Activated CD4-positive, alpha-beta T cell treated with anti-CD3 and anti-CD28 coated beads, Interleukin-2, Interleukin-4, amounts not matched to agents 100 ng/mL and 50 ng/mL, durations not matched to agents 16 hours and 8 hours (primary cell): ENCODE data around the gene PLA2R1.
"Not testable (repeated sequence)": the region's sequence is repeated elsewhere in the genome, so short reads cannot be mapped to it uniquely, and the experiment has no call there.

Experiments
- DNase-seq: peaks from one replicate; pipeline ENCODE4 v3.0.0-alpha.2; 2020; ENCODE audit warnings: low spot score

Gene PLA2R1

DNA sequence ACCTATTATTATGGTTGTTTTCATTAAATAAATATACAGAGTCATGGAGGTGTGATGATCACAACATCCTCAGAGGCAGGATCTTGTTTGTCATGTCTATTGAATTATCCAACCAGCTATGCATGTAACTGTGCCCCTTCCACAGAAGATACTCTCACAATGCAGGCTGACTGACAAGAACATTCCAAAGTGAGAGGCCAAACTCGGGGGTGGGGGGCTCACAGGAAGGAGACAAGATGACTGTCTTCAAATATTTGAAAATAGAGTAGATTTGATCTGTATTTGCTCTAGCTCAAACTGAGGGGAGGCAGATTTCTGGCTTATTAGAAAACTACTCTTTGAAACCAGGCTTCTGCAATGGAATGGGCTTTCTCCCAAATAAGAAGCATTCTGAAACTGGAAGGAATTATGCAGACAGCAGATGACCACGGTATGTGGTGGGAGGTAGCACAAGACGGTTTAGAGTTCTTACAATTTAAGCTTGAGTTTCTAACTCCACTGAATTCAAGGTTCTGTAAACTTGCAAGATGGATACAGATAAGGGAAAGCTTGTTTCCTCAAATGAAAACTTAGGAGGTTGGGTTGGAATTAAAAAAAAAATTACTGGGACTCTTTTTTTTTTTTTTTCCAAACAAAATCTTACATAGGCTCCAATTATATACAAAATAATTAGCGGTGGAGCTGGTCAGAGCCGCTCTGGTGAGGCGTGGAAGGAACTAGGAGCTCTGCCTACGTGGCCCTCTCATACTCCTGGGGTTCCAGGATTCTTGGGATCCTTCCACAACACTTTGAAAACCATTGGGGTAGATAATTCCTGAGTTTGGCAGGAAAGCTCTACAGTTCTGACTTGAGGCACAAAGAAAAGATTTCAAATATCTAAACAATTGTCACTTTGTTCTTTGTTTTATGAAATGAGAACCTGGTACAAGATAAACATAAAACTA, 79.3 kb downstream of the PLA2R1 start:
- DNase-seq = no peak

DNA sequence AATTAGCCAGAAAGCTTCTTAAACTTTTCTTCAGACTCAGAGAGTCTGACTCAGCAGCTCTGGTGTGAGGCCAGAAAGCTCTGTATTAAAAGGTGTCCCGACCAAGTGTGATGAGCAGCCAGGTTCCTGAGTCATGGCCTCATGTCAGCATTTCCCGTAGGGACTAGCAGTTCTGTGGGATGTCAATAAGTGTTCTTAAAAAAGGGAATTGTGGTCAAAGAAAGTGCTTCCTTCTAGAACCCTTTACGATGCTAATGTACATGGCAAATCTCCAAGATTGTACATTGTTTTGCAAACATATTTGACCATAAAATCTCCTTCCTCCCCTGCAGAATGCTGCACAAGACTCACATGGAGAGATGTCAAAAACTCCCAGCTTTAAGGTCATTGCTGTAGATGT, 80.1 kb downstream of the PLA2R1 start:
- no peak for DNase-seq

DNA sequence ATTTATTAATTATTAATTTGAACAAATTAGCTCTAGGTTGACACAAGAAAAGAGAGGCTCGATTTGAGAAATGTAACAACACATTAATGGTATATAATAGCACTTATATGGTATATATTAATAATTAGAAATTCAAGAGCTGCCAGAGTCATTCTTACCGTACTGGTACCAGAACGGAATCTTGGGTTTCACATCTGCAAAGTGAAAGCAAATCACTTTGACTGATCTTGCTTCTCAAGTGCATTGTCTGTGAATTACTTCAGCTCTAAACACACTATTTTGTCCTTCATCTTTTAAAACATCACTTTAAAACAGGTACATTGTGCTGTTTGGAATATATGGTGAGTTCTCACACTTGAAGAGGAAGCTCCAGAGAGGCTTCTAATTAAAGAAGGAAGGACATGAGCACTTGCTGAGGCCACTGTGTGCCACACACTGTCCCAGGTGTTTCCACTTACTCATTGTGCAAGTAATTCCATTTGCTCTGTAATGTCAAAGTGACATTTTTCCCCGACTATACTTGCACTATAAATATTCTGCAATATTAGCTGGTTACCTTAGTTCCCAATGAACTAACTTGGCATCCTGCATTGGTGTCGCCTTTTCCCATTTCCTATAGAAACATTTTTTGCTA, 85.8 kb downstream of the PLA2R1 start:
- DNase-seq = no peak

DNA sequence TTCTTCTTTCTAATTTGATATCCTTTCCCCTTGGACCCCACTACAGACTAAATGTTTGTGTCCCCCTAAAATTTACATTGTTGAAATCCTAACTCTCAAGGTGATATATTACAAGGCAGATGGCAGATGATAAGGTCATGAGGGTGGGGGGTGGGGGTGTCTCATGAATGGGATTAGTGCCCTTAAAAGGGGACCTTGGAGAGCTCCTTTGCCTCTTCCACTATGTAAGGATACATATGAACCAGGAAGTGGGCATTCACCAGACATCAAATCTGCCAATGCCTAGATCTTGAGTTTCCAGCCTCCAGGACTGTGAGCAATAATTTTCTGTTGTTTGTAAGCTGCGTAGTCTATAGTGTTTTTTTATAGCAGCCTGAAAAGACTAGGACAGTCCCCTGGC, 89.1 kb downstream of the PLA2R1 start:
- DNase-seq = no peak

DNA sequence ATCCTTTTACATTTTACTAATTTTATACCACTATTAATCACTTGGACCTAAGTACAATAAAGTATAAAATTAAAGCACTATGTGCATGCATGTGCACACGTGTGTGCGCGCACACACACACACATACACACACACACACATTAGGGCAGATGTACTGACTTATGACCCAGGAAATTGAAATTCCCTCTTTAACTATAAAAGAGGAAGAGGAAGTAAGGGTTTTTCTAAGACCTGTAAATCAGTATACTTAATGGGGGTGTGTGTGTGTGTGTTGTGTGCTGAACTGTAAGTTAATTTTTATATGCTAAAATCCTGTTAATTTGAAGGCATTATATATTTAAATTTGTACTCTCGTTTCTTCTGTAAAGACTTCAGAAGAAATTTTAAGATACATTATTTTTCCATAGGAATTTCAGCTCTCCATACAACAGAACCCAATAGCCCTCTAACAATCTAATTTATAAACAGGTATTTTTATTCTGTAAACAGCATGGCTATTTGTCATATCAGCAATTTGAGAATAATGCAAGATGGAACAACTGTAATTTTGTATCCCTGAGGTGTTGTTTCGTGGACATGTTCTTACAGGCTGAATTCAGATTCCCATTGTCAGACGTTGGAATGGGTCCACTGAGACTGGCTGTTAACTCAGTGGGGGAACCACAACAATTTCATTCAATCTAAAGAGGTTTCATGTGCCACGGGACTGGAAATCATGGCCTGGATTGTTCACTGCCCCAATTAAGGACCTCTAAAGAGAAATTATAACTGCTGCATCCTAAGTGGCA, 90.9 kb downstream of the PLA2R1 start:
- DNase-seq = no peak

DNA sequence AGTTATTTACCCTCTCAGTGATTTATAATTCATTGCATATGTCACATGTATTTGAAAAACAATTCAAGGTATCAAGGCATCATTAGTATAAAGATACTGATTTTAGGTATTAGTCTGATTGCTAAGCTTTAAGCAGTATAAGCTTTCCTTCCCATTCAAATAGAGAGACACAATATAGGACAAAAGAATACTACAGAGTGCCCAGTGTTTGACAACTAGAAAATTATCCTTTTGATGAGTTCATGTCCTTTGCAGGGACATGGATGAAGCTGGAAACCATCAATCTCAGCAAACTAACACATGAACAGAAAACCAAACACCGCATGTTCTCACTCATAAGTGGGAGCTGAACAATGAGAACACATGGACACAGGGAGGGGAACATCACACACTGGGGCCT, 91.9 kb downstream of the PLA2R1 start:
- DNase-seq = not testable (repeated sequence)

DNA sequence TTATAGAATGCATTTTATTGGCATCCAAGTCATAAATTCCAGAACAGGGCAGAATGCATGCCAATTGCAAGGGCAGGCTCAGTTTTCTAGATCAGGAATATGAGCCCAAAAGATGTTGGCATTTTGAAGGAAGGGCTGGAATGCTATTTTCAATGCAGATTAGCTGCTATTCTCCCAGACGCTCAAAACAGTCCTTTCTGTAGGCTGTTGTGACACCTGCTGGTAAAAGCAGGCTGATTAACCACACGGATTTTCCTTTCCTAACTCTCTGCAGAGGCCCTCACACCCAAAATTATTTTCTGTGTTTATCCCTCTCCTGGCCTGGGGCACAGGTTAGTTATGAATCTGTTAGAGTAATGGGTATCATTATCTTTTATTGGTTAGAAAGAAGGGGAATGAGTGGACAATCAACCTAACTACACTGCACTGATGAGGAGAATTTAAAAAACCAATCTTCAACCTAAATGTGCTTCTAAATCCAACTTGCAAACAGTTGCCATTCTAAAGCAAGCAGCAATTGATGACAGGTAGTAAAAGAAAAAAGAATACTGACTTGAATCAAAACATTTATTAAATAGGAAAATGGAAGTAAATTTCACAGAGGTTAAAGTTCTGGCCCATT, 94.0 kb downstream of the PLA2R1 start:
- DNase-seq = peak; percentile 30

DNA sequence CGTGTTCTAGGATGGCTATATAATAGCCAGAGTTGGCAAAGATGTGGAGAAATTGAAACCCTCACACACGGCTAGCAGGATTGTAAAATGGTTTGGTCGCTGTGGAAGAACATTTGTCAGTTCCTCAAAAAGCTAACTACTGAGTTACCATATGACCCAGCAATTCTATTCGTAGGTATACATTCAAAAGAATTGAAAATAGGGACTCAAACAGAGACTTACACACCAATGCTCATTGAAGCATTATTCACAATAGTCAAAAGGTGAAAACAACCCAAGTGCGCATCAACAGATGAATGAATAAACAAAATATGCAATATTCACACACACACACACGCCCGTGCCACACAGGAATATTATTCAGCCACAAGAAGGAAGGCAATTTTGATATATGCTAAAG, 98.7 kb downstream of the PLA2R1 start:
- DNase-seq = no peak

DNA sequence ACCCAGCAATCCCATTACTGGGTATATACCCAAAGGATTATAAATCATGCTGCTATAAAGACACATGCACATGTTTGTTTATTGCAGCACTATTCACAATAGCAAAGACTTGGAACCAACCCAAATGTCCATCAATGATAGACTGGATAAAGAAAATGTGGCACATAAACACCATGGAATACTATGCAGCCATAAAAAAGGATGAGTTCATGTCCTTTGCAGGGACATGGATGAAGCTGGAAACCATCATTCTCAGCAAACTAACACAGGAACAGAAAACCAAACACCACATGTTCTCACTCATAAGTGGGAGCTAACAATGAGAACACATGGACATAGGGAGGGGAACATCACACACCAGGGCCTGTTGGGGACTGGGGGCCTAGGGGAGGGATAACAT, 99.9 kb downstream of the PLA2R1 start:
- not testable (repeated sequence) for DNase-seq

DNA sequence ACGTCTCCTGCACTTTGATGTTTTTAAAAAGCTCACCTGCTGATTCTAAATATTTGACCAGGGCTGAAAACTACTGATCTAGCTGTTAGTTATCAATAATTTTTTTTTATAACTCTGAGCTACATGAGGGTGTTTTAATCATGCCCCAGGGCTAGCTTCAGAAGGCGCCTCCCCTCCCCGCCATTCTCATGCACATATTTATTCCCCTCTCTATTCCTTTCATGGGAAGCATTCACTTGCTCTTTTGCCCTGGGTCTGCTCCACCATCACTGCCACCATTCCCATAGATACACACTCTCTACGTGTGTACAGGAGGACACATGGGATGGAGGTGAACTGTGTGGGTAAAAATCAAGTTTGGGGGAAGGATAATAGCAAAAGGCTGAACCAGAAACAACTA, 101.0 kb downstream of the PLA2R1 start:
- DNase-seq = no peak

DNA sequence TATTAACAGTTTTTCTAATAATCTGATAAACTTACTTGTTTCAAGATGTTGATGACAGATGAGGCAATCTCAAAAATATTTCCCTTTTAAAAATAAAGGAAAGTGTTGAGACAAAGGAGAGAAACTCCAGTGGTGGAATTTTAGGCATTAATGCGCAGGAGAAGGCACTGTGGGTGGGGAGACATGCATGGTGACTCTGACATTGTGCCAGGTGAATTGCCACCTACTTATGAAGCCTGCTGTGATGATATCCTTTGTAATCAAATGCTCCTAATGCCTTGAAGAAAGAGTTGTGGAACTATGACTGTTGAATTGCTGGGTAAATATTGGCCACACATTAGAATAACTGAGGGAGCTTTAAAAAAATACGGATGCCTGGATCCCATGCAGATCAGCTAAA, 101.4 kb downstream of the PLA2R1 start:
- no peak for DNase-seq

DNA sequence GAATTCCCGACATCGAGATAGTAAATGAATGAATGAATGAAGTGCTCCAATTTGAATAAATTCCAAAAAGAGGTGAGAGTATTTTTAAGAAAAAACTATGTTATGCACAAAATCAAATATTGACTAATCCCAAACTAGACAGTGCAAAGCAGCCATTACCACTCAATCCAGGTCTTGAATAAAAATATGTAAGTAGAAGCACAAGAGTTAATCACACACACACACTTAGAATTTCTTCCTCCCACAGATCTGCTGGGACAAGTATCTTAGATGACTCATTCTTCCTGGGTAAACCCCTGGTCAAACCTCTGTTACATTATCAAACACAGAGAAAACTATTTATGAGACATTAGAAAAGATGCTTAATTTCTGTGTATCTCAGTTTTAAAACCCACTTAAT, 102.0 kb downstream of the PLA2R1 start:
- peak; percentile 46 for DNase-seq

DNA sequence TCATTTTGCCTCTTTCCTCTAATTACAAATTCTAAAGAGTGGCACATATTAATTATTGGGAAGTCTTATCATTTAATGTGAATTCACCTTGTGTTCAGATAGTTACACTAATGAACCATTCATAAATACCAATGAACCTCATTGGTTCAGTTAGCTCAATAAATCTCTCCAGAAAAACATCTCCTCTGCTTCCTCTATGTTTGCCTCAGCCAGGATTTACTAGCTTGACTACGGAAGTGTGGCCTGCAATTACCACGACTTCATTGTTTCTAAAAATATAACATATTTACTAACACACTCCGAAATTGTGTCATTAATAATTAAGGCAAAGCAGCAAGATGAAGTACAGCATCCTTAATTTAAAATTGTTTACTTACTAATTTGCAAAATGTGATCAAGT, 103.3 kb downstream of the PLA2R1 start:
- no peak for DNase-seq

DNA sequence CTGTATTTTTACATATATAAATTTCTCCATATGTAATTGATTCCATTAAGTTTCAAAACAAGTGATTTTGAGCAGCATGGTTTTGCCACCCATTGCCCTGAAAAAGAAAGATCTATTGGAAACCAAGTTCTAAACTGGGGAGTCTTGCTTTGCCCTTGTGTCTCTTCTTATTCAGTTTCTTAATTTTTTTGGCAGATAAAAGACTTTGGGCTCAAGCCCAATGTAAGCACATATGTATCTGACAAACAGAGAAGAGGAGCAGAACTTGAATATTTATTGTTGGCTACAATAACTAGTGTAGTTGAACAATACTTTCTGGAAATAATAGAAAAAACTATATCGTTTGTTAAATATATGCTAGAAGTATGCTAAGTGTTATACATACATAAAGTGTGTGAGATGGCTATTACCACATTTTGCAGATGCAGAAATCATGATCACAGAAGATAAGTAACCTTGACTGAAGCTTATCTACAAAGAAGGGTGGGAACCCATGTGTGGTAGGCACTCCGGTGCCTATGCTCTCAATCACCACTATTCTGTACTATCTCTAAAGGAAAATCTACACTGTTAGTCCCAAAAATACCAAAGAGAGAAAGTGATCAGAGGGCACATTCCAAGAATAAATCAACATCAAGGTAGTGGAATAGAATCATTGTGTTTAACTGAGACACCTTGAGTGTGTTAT, 109.1 kb downstream of the PLA2R1 start:
- DNase-seq = no peak

DNA sequence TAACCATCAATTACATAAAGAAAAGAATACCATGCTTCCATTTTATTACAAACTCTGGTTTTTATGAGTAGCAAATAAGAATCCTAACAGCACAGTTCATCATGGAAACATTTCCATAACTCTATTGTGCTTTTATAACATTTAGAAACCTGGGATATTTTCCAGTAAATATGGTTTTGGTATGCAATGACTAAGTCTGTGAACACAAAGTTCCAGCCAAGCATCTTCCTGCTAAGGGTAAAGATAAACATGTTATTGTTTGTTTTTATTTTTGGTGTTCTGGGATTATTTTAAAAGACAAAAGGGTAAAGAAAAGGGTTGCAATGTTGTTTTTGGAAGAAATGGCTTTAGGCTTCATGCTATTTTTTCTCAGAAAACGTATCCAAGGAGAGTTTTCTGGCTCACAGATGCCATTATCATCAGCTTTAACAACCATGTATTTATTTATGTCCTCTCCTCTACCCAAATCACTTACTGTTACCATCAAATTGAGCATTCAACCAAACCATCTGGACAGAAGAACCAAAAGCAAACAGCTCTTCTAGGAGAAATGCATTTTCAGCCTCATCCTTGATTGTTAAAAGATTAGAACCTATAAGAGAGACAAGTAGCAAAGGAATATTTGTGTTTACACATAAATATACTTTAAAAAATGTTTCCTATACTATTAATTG, 116.0 kb downstream of the PLA2R1 start:
- DNase-seq = no peak

DNA sequence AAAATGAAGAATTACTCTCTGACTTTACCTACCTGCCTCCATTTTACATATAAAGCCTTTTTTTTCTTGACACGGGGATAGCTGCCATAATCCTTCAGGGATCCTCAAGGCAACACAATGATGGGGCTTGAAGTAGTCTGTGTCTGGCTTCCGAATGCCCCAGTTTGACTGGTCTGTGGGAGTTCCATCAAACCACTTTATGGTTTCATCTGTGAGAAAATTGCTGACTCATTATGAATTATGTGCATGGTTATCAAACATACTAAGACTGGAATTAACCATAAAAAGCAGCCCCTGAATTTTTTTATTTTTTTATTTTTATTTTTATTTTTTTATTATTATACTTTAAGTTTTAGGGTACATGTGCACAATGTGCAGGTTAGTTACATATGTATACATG, 117.5 kb downstream of the PLA2R1 start:
- DNase-seq = no peak

DNA sequence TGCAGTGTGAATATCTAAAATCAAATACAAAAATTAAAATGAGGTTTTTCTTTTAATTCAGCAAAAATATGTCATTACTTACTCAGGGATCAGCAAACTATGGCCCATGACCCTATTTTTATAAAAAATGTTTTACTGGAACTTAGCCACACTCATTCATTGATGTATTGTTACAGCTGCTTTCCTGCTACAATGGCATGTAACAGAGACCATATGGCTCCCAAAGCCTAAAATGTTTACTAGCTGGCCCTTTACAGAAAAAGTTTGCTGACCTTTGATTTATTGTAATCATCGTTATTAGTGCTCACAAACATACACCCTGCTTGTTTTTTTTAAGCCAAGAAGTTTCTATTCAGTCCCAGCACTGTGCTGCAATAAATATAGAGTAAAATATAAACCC, 120.3 kb downstream of the PLA2R1 start:
- DNase-seq = no peak

DNA sequence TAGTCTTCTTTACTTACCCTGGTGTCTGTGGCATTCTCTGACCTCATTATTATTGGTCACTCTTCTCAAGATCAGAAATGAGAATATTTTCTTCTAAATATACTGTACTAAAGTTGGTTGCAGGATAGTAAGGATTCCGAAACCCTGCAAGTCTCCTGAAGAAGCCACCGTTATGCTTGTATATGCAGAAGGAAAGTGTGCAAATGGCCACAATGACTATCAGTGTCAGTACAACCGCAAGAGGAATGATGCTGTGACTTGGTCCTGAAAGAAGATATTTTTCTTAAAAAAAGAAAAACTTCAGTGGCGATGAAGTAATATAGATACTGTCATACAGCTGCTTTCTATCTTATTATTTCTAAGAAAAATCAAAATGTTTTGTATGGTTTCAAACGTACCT, 120.7 kb downstream of the PLA2R1 start:
- no peak for DNase-seq

DNA sequence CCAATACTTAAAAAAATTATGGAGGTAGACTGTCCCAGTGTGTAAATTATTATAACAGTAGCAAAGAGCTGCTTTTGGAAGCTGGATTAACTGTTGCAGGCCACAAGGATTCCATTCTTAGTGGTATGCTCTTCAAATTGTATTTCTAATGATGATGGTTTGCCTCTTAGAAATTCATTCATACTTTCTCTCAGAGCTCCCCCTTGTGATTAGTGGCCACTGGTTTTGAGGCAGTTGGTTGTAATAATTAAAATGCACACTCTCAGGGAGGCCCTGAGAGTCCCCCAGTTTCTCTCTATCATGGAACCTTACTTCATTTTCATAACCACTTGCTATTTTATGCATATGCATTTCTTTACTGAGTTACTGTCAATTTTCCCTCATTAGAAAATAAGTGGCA, 122.5 kb downstream of the PLA2R1 start:
- no peak for DNase-seq

DNA sequence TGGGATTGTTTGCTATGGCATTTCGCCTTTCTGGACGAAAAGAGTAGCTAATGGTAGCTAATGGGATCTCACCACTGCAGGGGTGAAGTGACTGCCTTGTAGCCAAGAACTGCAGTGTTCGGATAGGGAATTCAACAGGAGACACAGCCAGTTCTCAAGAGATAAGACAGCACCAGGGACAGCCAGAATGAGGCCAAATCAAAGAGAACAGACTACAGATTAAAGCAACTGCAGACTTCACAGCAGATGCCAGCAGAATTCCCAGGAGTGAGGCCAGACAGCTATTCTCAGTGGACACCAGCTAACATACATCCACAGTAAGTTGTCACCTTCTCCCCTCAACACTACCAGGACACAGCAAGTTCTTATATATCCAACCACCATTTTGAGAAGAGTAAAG, 124.0 kb downstream of the PLA2R1 start:
- DNase-seq = no peak

DNA sequence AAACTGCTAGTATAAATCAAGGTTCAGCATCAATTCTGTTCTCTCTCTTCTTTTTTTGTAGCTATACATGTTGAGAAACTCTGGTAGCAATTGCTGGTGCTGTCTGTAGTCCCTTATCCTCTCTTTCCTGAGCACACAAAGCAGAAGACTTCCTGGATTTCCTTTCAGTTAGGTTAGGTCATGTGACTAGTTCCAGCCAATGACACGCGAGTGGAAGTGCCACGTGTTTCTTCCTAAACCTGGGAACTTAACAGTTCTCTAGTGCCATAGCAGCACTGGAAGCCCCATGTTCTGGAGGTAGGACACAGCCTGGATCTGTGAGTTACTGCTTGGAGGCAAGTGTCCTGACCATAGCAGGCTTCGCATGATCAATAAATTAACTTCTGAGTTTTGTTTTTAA, 125.9 kb downstream of the PLA2R1 start:
- DNase-seq = no peak
